ENCODE data around the gene ZNF570. TPM values are rescaled to one million over a fixed set of nuclear protein-coding genes. Genes with fewer than 3 reads are reported as not detected.

Gene ZNF570
- total and polyA plus RNA-seq, 2 of the 13 experiments (the other 11 are each of a cell fraction or from before 2014, with no cell fraction given) = 1.0 to 4.4 TPM

DNA sequence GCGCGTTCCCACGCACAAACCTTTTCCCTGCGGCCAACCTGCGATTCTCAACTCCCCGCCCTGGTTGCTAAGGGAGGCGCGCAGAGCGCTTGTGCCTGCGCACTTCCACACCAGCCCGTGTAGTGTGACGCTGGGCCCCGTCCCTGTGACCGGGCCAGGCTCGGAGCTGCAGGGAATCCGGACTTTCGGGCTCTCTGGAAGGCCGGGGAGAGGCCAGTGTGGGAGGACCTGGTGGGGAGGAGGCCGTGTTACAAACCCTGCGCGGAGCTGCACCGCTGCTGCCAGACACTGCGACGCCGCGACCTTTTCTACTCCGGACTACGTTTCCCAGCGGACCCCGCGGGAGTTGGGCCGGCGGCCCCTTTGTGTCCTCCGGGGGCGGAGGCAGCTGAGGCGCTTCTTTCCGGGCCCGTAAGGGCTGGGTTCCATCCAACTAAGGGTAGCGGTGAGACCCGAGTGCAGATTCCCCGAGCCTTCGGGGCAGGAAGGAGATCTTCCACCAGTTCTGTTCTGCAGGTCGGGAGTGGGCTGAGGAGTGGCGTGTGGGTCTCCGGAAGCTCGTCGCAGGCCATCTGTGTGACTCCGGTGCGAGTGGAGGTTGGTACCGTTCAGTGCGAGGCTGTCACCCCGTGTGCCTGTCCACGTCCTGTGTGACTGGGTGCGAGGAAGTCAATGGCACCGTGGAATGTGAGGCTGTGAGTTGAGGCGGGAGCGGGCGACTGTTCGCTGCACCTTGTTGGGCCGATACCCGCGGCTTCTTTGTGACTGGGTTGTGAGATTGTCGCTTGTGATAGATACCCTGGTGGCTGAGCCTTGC lies at the start of gene ZNF570 (continued):
- TF ChIP-seq KMT2A (CRISPR knock-in tag; IDR thresholded peaks at IDR 0.05) (peak; percentile 79), ZNF10 (CRISPR knock-in tag; IDR thresholded peaks at IDR 0.05; ENCODE audit: borderline replicate concordance, low read depth) (no peak), ZNF564 (CRISPR knock-in tag; IDR thresholded peaks at IDR 0.05) (peak; percentile 78; the same call in 1 of the 2 replicates), ZSCAN29 (CRISPR knock-in tag; conservative IDR thresholded peaks at IDR 0.05) (0 out of 2 replicates have a peak, but pooled peaks have one; percentile 67), HOXA3 (CRISPR knock-in tag; IDR thresholded peaks at IDR 0.05) (no peak), HNRNPLL (IDR thresholded peaks at IDR 0.05; ENCODE audit: low read depth, low read length, poor library complexity, severe bottlenecking) (peak; percentile 75), ZNF552 (CRISPR knock-in tag; IDR thresholded peaks at IDR 0.05; ENCODE audit: borderline replicate concordance) (no peak), ATF7 (IDR thresholded peaks at IDR 0.05) (no peak), ATF7 (CRISPR knock-in tag; IDR thresholded peaks at IDR 0.05) (0 out of 2 replicates have a peak, but pooled peaks have one; percentile 18), GTF2F1 (IDR thresholded peaks at IDR 0.05; ENCODE audit: low read length) (no peak), PAWR (CRISPR knock-in tag; IDR thresholded peaks at IDR 0.05; ENCODE audit: borderline replicate concordance) (0 out of 2 replicates have a peak, but pooled peaks have one; percentile 59), HDAC6 (IDR thresholded peaks at IDR 0.05; ENCODE audit: low read depth, low read length) (no peak), KLF16 (CRISPR knock-in tag; IDR thresholded peaks at IDR 0.05) (peak in 1 of 2 experiments; percentile 78; a peak in 2 of 4 replicates), MIER2 (CRISPR knock-in tag; IDR thresholded peaks at IDR 0.05) (no peak), ZSCAN31 (CRISPR knock-in tag; IDR thresholded peaks at IDR 0.05; ENCODE audit: low read depth) (peak; percentile 59), GZF1 (CRISPR knock-in tag; IDR thresholded peaks at IDR 0.05) (peak; percentile 63; the same call in 1 of the 2 replicates), ZNF510 (CRISPR knock-in tag; IDR thresholded peaks at IDR 0.05; ENCODE audit: low read depth) (peak; percentile 57; the same call in 1 of the 2 replicates), ZNF343 (CRISPR knock-in tag; IDR thresholded peaks at IDR 0.05) (no peak), RBAK (CRISPR knock-in tag; IDR thresholded peaks at IDR 0.05) (no peak), DMAP1 (CRISPR knock-in tag; IDR thresholded peaks at IDR 0.05) (peak; percentile 38; the same call in 1 of the 2 replicates), U2AF1 (optimal IDR thresholded peaks at IDR 0.05; ENCODE audit: low read depth, low read length) (peak; percentile 54)
- TF ChIP-seq, protein P1, sequence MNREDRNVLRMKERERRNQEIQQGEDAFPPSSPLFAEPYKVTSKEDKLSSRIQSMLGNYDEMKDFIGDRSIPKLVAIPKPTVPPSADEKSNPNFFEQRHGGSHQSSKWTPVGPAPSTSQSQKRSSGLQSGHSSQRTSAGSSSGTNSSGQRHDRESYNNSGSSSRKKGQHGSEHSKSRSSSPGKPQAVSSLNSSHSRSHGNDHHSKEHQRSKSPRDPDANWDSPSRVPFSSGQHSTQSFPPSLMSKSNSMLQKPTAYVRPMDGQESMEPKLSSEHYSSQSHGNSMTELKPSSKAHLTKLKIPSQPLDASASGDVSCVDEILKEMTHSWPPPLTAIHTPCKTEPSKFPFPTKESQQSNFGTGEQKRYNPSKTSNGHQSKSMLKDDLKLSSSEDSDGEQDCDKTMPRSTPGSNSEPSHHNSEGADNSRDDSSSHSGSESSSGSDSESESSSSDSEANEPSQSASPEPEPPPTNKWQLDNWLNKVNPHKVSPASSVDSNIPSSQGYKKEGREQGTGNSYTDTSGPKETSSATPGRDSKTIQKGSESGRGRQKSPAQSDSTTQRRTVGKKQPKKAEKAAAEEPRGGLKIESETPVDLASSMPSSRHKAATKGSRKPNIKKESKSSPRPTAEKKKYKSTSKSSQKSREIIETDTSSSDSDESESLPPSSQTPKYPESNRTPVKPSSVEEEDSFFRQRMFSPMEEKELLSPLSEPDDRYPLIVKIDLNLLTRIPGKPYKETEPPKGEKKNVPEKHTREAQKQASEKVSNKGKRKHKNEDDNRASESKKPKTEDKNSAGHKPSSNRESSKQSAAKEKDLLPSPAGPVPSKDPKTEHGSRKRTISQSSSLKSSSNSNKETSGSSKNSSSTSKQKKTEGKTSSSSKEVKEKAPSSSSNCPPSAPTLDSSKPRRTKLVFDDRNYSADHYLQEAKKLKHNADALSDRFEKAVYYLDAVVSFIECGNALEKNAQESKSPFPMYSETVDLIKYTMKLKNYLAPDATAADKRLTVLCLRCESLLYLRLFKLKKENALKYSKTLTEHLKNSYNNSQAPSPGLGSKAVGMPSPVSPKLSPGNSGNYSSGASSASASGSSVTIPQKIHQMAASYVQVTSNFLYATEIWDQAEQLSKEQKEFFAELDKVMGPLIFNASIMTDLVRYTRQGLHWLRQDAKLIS (CRISPR knock-in tag; IDR thresholded peaks at IDR 0.05) = no peak
- TF ChIP-seq, protein P2, sequence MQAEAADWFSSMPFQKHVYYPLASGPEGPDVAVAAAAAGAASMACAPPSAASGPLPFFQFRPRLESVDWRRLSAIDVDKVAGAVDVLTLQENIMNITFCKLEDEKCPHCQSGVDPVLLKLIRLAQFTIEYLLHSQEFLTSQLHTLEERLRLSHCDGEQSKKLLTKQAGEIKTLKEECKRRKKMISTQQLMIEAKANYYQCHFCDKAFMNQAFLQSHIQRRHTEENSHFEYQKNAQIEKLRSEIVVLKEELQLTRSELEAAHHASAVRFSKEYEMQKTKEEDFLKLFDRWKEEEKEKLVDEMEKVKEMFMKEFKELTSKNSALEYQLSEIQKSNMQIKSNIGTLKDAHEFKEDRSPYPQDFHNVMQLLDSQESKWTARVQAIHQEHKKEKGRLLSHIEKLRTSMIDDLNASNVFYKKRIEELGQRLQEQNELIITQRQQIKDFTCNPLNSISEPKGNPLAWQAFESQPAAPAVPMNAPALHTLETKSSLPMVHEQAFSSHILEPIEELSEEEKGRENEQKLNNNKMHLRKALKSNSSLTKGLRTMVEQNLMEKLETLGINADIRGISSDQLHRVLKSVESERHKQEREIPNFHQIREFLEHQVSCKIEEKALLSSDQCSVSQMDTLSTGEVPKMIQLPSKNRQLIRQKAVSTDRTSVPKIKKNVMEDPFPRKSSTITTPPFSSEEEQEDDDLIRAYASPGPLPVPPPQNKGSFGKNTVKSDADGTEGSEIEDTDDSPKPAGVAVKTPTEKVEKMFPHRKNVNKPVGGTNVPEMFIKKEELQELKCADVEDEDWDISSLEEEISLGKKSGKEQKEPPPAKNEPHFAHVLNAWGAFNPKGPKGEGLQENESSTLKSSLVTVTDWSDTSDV (CRISPR knock-in tag; IDR thresholded peaks at IDR 0.05) = no peak
- TF ChIP-seq, protein P3, sequence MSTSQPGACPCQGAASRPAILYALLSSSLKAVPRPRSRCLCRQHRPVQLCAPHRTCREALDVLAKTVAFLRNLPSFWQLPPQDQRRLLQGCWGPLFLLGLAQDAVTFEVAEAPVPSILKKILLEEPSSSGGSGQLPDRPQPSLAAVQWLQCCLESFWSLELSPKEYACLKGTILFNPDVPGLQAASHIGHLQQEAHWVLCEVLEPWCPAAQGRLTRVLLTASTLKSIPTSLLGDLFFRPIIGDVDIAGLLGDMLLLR (CRISPR knock-in tag; IDR thresholded peaks at IDR 0.05) = peak; percentile 62; the same call in 1 of the 2 replicates
